SK-MEL-5 (cell line): ENCODE measurements around the gene CAMK2D. TPM values are rescaled to one million over a fixed set of nuclear protein-coding genes. Genes with fewer than 3 reads are reported as not detected.

ENCODE experiments used
- DNase-seq: peaks from one replicate; pipeline ENCODE4 v3.0.0-alpha.2; 2016; ENCODE audit warnings: low read depth, low spot score
- in situ Hi-C: cut with HindIII; loops from 2 replicates; pipeline ENCODE4 v1.10.0; 2016; ENCODE audit warnings: low sequenced_read_pairs, high pct_unique_total_duplicates, low pct_unique_long_range_greater_than_20kb
- total RNA-seq: library from RNA; depleted of rRNA; stranded (reverse); fragments of >200 nt; shearing (Covaris generic); gene quantifications from 2 replicates; pipeline ENCODE4 v1.2.3, GENCODE V29; 2014

CAMK2D gene
- total RNA-seq, 1 experiment from 2014 or later, result 19.3 TPM

DNA sequence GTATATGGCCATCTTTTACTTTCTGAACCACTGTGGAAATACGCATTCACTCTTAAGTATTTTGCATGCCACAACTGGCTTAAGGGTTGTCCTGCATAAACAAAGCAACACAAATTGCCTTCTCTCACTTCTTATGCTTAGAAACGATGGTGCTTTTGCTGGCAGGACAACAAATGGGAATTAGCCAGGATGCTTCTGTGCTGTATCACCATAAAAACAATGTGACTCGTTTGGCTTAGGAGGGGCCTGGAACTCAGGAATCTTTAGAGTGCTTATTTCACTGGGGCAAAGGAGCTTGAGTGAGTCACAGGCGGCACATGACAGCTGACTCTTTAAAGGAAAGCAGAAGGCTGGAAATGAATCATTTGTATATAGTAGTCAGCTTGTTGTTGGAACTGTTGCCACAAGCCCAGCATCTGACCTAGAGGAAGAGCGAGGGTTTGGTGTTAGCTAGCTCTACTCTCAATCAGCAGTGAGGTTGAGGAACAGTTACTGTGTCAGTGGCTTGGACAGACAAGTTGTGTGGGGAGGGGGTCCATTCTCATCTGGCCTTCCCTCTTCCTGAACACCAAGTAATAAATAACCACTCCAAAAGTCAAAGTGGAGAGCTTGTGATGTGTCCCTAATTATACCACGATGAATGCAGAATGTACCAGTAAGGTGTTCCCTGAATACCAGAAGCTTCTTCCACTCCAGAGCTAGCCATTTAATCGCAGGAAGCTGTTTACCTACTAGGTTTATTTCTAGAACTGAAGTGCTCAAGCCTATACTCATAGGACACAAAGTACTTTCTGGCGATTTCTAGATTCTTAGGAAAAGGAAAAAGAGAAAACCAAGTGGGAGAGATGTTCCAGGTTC lies 293.1 kb downstream of the CAMK2D start:
- in situ Hi-C loops, result no loop called here
- DNase-seq, result peak; percentile 97

DNA sequence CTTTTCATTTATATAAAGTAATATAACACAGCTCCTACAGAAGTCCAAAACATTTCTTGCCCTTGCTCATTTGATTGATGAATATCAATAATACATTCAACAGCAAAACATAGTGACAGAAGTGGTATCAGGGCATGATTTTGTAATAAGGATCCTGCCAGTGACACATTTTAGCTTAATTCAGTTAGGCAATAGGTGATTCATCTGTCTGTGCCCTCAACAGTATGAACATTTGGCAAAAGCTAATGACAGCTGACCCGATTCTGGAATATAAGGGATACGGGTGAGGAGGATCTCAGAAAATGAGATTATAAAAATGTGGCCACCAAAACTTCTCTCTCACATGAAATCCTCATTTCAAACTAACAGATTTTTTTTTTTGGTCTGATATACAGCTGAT lies 294.0 kb downstream of the CAMK2D start:
- peak; percentile 48 for DNase-seq

DNA sequence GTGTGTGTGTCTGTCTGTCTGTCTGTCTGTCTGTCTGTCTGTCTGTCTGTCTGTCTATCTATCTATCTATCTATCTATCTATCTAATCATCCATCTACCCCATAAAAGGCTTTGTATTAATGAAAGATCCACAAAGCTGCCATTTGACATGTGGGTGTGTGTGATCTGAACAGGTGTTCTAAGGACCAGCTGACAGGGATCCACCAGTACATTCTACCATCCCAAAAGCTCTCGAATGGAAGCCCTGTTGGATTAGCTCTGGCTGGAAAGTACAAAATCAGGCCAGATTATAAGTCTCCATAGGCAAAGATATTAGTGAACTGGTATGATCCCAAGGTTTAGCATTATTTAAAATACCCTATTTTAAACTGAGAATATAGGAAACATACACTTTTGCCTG lies 299.3 kb downstream of the CAMK2D start:
- in situ Hi-C loops, result no loop called here
- no peak for DNase-seq

More for the DNA sequence above, 294.0 kb downstream of the CAMK2D start:
- in situ Hi-C loops, result no loop called here

DNA sequence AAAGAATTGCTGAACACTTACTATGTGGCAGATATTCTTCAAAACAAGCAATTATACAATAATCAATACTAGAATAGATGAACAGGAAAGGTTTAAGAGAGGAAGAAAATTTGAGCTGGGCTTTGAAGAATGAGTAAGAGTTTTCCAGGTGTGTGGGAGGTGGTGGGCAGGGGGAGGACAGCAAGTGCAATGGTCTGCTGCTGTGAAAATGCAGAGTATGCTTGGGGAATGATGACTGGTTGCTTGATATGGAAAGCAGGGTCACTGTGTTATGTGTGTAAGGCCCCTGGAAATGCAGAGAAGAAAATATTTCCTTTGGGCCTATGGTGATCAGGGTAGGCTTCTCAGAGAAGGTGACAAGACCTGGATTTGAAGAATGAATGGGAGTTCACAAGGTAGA lies 300.3 kb downstream of the CAMK2D start:
- in situ Hi-C loops, result no loop called here
- no peak for DNase-seq

DNA sequence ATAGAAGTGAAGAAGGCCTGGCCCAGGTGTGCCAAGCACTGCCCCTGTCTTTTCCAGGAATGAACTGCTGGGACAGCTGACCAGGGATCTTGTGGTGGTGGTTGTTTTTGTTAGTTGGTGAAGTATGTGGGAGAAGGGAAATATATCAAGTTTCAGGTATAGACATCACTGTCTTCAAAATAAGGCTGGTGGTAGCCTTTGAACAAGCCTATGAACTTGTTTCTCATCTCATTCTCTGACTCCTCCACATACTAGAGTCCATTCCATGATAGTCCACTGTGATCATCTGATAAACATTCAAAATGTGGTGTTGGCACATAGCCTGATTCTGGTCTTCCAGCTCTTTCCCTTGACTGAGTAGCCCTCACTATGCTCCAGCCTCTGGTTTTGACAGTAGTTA lies 303.7 kb downstream of the CAMK2D start:
- DNase-seq, result no peak
- in situ Hi-C loops, result no loop called here

DNA sequence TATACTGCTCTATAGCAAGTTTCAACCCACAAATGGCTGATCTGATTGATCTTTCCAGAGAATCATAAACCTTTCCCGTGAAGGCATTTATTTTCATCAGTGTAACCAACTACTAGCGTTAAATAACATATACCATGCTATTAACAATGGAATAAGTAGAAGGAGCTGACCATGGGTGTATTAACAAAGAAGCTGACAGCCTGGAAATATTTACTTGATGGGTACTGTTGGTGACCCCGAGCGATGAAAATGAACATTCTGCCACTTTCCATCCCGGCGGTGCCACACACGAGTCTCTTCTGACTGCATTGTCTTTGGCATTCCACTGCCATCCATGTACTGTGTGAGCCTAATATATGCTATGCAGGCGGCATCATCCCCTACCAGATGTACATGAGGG lies 304.4 kb downstream of the CAMK2D start:
- in situ Hi-C loops, result no loop called here
- no peak for DNase-seq

DNA sequence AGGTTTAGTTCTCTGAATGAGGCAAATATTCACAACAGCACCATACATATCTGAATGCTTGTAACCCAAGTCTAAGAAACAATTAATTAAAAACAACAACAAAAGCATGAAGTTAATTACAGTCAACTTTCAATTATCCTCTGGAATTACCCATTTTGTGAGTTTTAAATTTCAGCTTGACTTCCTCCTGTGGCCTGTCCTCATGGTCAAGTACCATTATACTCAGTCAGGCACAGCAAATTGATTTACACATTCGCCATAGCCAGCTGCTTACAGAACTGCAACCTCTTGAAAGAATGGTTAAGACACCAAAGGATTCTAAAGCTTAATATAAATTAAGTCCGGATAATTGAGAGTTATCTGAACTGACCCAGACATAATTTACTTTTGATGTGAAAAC lies 306.5 kb downstream of the CAMK2D start:
- DNase-seq, result no peak
- in situ Hi-C loops, result no loop called here

DNA sequence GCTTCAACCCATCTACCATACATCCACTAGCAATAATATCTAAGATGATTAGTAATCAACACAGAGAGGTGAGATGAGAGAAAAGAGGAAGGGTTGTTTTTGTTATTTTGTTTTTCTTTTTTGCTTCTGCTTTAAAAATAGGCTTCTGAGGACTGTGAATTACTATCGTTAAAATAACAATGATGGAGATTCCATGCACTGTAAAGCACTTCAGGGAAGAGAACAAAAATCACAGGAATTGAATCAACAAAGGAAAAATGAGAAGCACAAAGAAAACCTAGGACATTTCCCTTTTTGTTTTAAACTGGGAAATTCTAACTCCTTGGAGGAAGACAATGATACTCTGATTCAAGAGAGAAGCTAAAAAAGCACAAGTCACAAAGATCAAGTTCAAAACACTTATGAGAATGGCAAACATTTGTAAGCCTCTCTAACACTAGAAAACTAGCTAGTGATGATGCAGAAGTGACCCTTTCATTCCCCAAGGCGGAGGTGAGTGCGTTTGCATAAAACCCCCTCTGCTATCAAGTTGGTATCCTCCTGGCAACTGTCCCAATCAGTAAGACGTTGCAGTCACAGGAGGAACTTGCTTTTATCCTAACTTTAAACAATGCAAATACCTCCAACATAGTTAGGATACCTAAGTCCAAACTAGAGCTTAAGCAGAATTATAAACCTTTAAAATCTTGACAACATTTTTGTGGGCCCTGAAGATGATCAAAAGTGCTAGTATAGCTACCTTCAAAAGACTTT lies 308.5 kb downstream of the CAMK2D start:
- peak; percentile 32 for DNase-seq
- in situ Hi-C loops, result no loop called here

DNA sequence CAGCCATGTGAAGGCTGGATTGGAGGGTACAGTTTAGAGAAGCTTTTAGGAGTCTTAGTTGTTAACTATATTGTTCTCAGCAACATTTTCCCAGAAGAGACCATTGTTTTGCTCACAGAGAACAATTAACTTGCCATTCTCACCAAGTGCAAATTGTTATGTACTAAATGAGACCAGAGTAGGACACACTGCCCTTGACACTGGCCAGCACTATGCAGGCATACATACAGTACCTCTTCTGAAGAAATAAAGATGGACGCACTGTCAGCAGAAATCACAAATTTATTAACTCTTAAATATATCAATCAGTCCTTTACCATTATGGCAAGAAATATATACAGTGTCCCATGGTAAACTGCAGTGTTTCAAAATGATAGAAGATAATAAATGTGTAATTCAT lies 309.4 kb downstream of the CAMK2D start:
- no peak for DNase-seq
- in situ Hi-C loops, result no loop called here

DNA sequence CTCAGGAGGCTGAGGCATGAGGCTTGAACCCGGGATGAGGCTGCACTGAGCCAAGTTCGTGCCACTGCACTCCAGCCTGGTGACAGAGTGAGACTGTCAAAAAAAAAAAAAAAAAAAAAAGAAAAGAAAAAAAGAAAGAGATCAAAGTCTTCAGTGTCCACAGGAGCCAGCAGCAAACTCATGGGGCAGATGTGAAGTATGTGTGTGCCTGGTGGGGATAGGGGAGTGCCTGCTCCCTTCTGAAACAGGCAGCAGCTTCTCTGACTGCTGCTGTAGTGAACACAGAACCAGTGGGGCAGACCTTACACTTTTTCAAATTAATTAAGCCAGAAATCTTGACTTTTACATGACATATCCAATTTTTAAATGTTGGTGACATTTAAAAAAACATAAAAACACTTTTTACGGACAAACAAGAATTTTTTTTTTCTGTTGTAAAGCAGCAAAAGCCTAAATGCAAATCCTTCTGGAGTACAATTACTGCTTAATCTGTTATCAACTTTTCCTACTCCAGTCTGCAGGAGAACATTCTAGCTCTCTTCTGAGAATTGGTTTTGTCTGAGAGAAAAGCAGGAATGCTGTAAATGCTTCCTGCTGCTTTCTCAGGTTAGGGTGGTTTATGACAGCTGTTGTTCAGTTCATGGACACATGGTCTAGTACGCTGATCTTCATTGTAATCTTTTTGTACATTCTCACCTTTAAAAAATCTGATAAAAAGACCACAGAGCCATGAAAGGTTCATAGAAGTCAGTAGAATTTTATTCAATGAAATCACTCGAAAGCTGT lies 311.1 kb downstream of the CAMK2D start:
- DNase-seq, result no peak
- in situ Hi-C loops, result no loop called here

DNA sequence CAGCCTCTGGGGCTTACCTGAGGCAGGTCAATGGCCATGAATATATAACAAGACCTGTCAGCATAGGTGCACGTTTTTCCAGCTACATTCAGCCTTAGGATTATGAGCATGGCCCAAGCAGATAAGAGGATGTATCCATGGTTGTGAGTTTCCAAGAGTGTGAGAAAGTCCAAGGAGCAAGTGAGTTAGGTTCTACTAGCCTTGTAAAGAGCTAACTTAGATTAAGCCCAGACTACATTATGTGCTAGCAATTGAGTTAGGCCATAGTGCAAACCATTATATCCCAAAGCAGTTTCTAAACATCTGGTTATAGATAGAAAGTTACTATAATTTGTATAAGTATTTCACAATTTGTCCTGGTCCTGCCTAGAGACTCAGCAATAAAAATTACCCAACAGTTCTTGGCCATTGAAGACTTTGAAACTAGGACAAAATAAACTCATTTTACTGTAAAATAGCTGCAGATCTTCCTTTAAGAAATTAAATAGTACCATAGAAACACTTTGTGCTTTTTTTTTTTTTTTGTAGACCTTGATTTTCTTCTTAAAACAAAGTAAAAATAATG lies 312.0 kb downstream of the CAMK2D start:
- no peak for DNase-seq
- in situ Hi-C loops, result no loop called here

DNA sequence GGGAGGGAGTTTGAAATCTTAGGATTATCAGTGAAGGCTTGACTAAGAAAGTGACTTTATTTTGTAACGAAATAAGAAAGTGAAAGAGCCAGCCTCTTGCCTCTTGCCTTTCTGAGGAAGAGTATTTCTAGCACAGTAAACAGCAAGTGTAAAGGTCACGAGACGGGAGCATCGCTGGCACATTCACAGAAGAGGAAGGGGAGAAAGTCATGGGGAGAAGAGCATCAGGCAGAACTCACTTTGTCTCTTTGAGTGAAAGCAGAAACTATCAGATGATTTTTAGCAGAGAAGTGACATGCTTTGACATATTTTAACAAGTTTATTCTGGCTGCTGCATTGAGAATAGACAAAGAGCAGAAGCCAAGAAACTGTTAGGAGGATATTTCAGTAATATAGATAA lies 313.8 kb downstream of the CAMK2D start:
- DNase-seq, result no peak
- in situ Hi-C loops, result no loop called here

DNA sequence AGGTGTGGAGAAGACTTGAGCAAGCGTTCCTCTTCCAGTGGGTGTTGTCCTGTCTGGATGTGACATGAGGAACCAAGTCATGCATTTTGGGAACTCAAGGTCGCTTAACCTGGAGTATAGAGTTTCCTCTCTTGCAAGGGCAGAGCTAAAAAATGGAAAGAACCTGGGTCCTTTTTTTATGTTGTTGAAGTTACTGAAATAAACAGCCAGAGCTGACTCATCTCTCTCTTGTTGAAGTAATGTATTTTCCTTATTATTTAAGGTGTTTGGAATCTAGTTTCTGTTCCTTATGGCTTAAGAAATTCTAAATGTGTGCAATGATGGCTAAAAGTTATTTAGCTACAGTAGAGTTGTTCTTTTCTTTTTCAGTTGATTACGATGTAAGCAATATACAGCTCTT lies 314.5 kb downstream of the CAMK2D start:
- in situ Hi-C loops, result no loop called here
- DNase-seq, result no peak

DNA sequence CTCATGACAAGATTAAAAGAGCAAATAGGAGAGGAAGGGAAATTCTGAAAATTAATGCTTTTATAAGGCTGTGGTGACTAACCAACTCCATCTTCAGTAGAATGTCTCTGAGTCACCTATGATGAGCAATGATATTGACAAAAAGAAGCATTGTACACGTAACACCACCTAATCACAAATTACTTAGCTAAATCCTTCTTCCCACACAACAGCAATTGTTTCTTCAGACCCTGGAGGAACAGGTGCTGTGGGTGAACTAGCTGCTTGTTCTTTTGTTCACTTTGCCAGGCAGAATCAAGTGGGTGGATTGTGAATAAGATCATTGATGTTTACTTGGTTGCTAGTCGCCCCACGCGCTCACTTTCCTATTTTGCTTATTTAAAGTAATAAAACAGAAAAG lies 315.5 kb downstream of the CAMK2D start:
- peak; percentile 74 for DNase-seq

DNA sequence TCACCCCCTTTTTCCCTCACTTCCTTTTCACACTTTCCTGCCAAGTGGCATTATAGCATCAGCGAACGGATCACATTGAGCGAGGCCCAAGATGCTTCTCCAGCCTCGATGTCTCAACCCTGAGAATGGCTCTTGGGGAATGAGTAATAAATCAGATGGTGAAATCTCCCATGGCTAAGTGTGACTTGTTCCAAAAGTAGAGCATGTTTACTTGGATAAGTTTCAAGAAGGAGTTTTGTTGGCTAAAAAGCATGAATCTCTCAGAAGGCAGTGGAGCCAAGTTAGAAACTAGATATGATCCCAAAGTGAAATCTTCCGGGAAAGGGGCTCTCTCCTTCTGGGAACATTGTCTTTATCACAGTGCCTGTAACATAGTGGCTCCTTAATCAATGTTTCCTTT lies 316.3 kb downstream of the CAMK2D start:
- in situ Hi-C loops, result no loop called here
- DNase-seq, result peak; percentile 39

More for the DNA sequence above, 315.5 kb downstream of the CAMK2D start:
- in situ Hi-C loops, result no loop called here

DNA sequence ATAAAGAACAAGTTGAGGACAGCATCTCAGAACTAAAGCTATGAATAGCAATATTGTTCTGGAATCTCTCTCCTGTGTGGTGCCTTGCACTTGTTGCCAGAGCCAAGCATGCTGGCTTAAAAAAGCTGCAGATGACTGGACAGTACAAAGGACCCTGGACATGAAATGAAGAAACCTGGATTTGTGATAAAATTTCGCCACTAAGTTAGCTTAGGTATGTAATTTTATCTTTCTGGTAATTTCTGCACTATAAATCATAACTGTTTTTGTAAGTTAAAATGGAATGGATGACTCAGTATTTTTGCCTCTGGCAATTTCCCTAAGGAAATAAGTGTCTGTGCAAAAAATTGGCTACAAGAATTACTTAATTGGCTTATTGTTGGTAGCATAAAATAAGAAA lies 317.2 kb downstream of the CAMK2D start:
- peak; percentile 46 for DNase-seq
- in situ Hi-C loops, result no loop called here

DNA sequence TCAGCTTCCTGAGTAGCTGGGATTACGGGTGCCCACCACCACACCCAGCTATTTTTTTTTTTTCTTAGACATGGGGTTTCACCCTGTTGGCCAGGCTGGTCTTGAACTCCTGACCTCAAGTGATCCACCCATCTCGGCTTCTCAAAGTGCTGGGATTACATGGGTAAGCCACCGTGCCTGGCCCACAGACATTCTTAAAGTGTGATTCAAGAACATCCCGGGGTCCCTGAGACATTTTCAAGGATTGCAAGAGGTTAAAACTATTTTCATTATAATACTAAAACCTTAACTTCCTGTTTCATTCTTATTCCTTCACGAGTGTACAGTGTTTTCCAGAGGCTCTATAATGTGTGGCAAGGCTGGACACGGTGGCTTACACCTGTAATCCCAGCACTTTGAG lies 318.7 kb downstream of the CAMK2D start:
- in situ Hi-C loops, result no loop called here
- no peak for DNase-seq

DNA sequence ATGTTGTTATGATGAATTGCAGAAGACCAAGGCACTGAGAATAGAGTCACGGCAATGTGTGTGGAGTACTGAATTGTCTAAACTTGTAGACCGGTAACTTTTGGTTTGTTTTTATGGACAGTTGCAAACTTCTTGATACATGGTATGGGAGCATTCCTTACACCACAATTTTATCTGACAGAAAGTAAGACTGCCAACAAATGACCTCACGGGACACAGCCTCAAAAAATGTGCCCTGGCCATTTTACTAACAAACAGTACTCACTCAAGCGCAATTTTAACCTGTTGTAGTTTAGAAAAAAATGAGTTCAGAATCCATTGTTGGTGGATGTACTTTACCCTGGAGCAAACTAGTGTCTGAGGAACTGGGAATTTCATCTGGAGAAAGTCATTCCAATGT lies 321.2 kb downstream of the CAMK2D start:
- no peak for DNase-seq
- in situ Hi-C loops, result no loop called here
